MM.1S (cell line): ENCODE results near the gene PIH1D1.
A peak's percentile ranks its signal among the peaks of the same experiment; 100 is the strongest.

Source experiments
- CTCF ChIP-seq: fragments of 300-600 bp; sonication (generic); IDR thresholded peaks from 2 replicates; pipeline ENCODE4 v1.5.1; 2016; ENCODE audit warnings: antibody characterized with exemption, low read length, mixed read lengths
- EZH2 ChIP-seq: fragments of 300-600 bp; sonication (generic); optimal IDR thresholded peaks from 2 replicates; pipeline ENCODE3; 2017; ENCODE audit warnings: low read depth, mild to moderate bottlenecking, antibody characterized with exemption, low read length, mixed read lengths
- EZH2phosphoT487 ChIP-seq: fragments of 300-600 bp; sonication (generic); IDR thresholded peaks from 2 replicates; pipeline ENCODE4 v1.6.1; 2018; ENCODE audit warnings: antibody characterized with exemption, low read length

- TF ChIP-seq EZH2 (peak; percentile 33), CTCF (no peak), EZH2phosphoT487 (no peak)
Observed at GRCh38 chr19:49427855-49428546, 23.6 kb downstream of the PIH1D1 start.
